H1 (cell line): ENCODE results near the gene RTKN. TPM values are rescaled to one million over a fixed set of nuclear protein-coding genes. Genes with fewer than 3 reads are reported as not detected.

Source experiments
- ASH2L ChIP-seq: fragments of 200-600, 300-600 bp; sonication (generic); IDR thresholded peaks from one replicate; pipeline ENCODE4 v1.7.1; 2017; ENCODE audit warnings: low read length
- CHD2 ChIP-seq: IDR thresholded peaks from 2 replicates; pipeline ENCODE4 v1.6.1; 2012; ENCODE audit warnings: low read length, improper control_type of control experiment
- CHD7 ChIP-seq: fragments of 300-600 bp; sonication (generic); IDR thresholded peaks from 2 replicates; pipeline ENCODE4 v1.7.1; 2012; ENCODE audit warnings: low read length, moderate library complexity, mild to moderate bottlenecking, inconsistent platforms; ENCODE audit not compliant: insufficient replicate concordance
- HDAC2 ChIP-seq, 2 experiments: fragments of 300-600 bp in 1 of 2; sonication (generic) in 1 of 2; IDR thresholded peaks; 2 replicates each; pipeline ENCODE4 v1.6.1; 2011 to 2012; ENCODE audit warnings: low read depth in 2 of 2, low read length in 2 of 2, mild to moderate bottlenecking in 2 of 2, moderate library complexity in 2 of 2, borderline replicate concordance in 1 of 2, inconsistent platforms in 1 of 2
- KDM1A ChIP-seq: fragments of 200-600, 300-600 bp; sonication (generic); IDR thresholded peaks from 2 replicates; pipeline ENCODE4 v1.7.1; 2016; ENCODE audit warnings: mild to moderate bottlenecking, low read length, borderline replicate concordance
- MAFK ChIP-seq: IDR thresholded peaks from 2 replicates; pipeline ENCODE4 v1.6.1; 2012; ENCODE audit warnings: low read depth, mild to moderate bottlenecking, improper control_type of control experiment, low read length
- RNF2 ChIP-seq: fragments of 200-900, 300-1000 bp; sonication (generic); IDR thresholded peaks from 2 replicates; pipeline ENCODE4 v1.7.1; 2016; ENCODE audit warnings: borderline replicate concordance, low read depth, mild to moderate bottlenecking, antibody characterized with exemption, low read length; ENCODE audit not compliant: poor library complexity, severe bottlenecking; ENCODE audit errors: missing control alignments
- SIRT6 ChIP-seq: IDR thresholded peaks from one replicate; pipeline ENCODE4 v1.7.1; 2012; ENCODE audit warnings: low read length, inconsistent platforms
- SIX5 ChIP-seq: IDR thresholded peaks from 2 replicates; pipeline ENCODE4 v1.6.1; 2011; ENCODE audit warnings: mild to moderate bottlenecking, low read depth, low read length
- SUZ12 ChIP-seq: fragments of 200-600 bp; sonication (generic); IDR thresholded peaks from 2 replicates; pipeline ENCODE4 v1.6.1; 2012; ENCODE audit warnings: mild to moderate bottlenecking, inconsistent platforms, low read length, moderate library complexity, mixed read lengths
- polyA plus RNA-seq, 7 experiments: library from polyadenylated mRNA; depleted of rRNA in 3 of 7; stranded (reverse) in 5 of 7; unstranded in 2 of 7; fragments of >200 nt in 5 of 7; fragments of 200-250 nt in 2 of 7; gene quantifications; 1 replicate in 5 of 7; 2 replicates in 1 of 7; 4 replicates in 1 of 7; pipeline versions ENCODE4 v1.2.1 to v1.2.3, GENCODE V29; 2011 to 2013; ENCODE audit warnings: missing spikeins in 2 of 7, mixed read lengths in 2 of 7
- total RNA-seq: library from RNA; stranded (reverse); fragmentation: NEBNext Ultra II Directional; extraction: Animal tissue kit (Norgen Biotek cat#: 25700); gene quantifications from 2 replicates; pipeline ENCODE4 v1.2.1, GENCODE V29; 2021

The RTKN gene
- total and polyA plus RNA-seq, 2 of the 8 experiments (the other 6 are each of a cell fraction or from before 2014, with no cell fraction given), result 40.2 to 54.1 TPM

GRCh38 chr2:74440378-74441169, 1.2 kb downstream of the RTKN start (continued):
- TF ChIP-seq CHD7 (no peak), HDAC2 (IDR thresholded peaks at IDR 0.05; ENCODE audit: borderline replicate concordance in 1 of 2, low read depth in 2 of 2, low read length in 2 of 2) (no peak; a peak in 1 of 4 replicates), SUZ12 (no peak), CHD2 (no peak), RNF2 (no peak), KDM1A (no peak), ASH2L (peak; percentile 76), SIX5 (no peak), MAFK (no peak), SIRT6 (no peak)
